Stimulated activated naive CD8-positive, alpha-beta T cell treated with anti-CD3 and anti-CD28 coated beads, Interleukin-15, Interleukin-2, amounts not matched to agents 100 U/mL and 50 U/mL, for 24 hours (primary cell): Measurements from ENCODE around the gene ADCY2.
A peak's percentile ranks its signal among the peaks of the same experiment; 100 is the strongest.

Experiments
- ATAC-seq: fragments of 150-1000 bp; cut with Tn5 transposase; one replicate; pipeline ENCODE4 v1.10.0; 2021
- DNase-seq: peaks from one replicate; pipeline ENCODE4 v3.0.0; 2021

Gene ADCY2

DNA sequence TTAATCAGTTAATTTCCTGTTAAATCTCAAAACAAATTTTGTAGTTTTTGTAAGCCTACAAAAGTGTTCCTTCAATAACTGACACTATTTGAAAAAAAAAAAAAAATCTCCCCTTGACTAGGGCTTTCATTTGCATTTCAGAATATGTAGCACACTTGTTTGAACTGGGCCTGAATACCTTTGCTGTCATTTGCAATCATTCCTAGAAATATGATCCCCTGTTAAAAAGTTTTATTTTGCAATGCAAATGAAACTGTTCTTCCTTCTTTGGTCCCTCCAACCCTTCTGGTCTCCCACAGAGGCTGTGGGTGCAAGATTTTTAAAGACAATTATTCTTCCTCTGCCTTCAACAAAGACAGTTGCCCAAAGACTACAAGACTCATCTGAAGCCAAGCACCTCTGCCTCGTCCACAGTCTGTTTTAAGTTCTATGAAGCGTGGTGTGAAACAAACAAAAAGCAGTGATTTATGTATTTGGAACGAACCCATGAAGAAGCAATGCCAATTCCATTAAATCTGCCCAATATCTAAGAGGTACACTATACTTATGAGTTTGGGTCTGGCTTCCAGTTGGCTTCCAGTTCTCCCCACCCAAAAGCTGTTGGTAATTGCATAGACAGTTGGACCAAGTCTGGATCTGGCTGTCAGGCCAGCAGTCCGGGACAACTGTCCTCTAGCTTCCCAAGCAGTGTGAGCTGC is 388.9 kb downstream of the ADCY2 start:
- ATAC-seq (no peak), DNase-seq (no peak)

DNA sequence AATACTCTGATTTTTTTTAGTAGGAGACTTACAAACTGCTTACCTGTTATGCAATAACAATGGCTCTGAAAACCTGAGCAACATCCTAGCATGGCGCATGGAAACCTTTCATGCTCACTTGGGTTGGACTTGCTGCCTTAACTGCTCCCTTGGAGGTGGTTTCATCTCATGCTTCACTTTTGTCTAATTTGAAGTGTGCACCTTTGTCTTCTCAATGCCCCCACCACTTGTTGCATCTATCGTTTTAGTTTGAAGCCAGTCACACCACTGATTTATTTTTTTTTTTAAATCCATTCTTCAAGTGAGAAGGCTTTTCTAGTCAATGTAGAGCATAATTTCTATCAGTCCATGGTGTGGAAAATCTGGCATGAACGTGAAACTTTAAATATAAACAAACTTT is 391.8 kb downstream of the ADCY2 start:
- no peak for ATAC-seq
- DNase-seq, result no peak

DNA sequence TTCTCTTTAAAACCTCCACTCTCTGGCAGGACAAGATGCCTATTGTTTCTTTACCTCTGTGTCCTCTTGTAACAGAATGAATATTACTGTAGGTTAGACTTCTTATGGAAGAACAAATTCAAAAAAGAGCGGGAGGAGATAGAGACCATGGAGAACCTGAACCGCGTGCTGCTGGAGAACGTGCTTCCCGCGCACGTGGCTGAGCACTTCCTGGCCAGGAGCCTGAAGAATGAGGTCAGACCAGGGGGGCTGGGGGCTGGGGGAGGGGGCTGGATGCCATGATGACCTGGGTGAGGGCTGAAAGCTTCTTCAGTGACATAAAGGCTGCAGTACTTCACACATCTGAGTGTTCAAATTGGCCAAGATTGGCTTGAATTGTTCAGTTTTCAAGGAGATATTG is 393.6 kb downstream of the ADCY2 start:
- DNase-seq, result no peak
- no peak for ATAC-seq

DNA sequence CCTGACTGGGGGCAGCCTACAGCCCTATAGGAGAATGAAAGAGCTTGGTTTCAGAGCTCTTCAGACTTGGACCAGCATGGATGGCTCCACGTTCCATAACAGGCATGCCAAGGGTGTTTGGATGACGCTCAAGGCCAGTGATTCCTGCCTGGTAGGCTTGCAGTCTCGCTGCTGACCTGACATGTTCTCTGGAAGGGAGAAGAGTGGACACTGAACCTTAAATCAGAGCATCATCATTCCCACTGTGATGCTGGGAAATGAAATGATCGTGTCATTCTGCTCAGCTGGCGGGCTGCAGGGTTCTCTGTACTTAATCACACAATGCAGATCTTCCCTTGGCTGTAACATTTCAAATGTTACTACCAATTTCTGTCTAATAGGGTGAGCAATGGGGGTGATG is 398.0 kb downstream of the ADCY2 start:
- ATAC-seq (no peak), DNase-seq (no peak)

DNA sequence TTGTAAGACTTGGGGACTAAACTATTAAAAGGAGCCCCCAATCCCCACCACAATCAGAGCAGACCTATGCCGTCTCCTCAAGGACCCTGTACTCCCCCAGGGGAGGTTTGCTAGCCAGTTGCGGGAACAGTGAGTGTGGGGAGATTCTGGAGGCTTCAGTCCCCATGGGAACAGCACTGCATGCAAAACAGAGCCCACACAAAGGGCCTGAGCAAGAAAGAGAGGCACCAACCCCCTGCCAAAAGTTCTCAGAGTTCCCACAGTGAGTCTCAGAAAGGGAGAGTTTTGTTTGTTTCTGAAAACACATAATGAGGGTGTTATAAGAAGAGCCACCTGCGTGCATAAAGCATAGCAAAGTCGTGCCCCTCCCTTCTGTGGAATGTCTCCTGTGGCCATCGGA is 398.4 kb downstream of the ADCY2 start:
- no peak for DNase-seq
- no peak for ATAC-seq

DNA sequence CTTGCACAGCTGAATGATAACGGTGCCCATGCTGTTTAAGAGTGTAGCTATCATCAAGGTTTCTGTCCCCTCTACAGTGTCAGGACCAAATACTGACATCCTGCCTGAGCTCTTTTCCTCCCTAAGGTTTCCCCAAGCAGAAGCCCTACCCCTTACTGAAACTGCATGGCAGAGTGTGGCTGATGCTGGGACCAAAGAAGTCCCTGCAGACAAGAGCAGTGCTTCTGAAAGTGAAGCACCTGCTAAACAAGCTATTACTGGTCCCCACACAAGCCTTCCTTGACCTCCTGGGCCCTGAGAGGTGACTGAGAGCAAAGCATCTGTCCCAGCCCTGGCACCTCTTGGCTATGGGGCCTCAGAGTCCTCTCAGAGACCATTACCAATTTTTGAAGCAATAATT is 398.9 kb downstream of the ADCY2 start:
- DNase-seq (no peak), ATAC-seq (no peak)

DNA sequence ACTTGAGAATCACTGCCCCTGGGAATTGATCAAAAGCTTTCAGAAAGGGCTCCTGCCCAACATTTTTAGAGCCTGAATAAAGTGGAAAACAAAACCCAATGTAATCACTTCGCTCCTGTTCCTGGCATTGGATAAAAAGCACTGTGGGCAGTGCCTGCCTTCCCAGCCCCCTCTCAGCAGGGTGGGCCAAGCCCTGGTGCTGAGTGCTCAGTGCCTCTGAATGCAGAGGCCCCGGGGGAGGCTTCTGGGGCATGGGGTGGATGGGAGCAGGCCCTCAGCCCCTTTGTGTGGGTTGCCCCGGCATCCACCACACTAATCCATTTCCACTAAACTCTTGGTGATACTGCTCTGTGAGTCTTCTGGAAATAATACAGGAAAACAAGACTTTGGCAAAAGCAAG is 399.4 kb downstream of the ADCY2 start:
- no peak for DNase-seq
- ATAC-seq, result no peak

DNA sequence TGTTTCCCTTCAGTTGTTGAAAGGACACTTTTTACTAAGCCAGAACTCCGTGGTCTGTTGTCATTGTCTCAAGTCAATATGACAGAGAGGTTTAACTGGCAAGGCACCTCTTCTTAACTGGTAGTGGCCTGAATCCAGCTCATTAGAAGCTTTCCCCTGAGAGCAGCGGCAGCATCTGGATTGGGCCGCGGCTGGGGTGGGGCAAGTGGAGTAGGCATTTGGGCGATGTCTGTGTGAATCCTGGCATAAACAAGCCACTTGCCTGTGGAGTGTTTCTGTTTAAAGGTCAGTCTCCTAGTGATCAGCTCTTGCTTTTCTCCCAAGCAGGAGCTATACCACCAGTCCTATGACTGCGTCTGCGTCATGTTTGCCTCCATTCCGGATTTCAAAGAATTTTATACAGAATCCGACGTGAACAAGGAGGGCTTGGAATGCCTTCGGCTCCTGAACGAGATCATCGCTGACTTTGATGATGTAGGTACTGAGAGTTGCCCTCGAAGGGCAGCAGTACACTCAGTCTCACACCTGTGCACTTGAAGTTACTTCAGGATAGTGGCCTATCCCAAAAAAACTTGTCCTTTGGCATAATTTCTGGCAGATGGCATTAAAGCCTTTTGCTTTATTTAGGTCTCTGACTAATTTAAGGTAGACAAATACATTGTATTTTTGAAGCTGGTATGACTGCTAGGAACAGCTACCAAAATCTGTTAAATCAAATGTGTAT is 406.1 kb downstream of the ADCY2 start:
- DNase-seq, result no peak
- ATAC-seq, result no peak

DNA sequence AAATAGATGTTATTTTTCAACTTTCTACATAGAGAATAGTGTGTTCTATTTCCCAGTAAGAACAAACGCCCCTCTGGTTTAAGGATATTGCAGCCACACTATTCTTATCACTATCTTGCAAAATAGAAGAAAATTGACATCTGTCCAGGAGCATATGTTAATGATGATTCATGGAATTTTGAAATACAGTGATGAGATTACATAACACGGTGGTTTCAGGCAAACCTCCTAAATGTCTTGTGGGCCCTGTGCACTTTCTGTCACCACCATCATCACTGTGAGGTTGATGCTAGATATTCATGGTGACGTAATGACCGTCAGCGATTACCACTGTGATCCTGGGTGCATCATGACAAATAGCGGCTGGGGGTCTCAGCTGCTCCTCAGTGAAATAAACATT is 406.9 kb downstream of the ADCY2 start:
- DNase-seq (no peak), ATAC-seq (no peak)

DNA sequence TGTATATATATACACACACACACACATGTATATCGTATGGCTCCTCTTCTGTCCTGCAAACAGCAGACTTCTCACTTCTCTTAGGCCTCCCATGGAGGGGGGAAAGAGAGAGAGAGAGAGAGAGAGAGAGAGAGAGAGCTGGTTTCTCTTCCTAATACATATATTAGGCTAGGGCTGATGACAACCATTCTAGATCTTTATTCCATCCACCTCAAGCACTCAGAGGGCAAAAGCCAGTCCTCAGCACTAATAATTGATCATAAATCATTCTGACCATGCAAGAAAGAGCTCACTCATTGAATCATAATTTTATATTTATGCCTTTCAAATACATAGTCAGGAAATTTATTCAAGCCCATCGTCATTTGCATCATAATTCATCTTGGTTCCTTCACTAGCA is 408.0 kb downstream of the ADCY2 start:
- no peak for ATAC-seq
- no peak for DNase-seq

DNA sequence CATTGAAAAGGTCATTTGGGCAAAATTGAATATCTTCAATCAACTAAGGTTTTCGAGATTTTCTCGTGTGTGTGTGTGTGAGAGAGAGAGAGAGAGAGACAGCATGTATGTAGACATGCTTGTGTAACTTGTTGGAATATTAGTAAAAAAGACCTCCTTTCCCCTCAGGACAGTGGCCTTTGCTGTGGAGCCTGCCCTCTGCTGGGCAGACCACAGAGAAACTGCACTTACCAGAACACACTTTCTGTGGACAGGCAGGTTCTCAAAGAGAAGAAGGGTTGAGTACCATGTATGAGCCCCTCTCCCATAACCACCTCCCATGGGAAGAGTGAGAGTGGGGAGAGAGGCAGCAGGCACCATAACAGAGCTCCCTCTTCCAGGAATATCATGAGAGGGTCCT is 409.4 kb downstream of the ADCY2 start:
- DNase-seq (no peak), ATAC-seq (no peak)

DNA sequence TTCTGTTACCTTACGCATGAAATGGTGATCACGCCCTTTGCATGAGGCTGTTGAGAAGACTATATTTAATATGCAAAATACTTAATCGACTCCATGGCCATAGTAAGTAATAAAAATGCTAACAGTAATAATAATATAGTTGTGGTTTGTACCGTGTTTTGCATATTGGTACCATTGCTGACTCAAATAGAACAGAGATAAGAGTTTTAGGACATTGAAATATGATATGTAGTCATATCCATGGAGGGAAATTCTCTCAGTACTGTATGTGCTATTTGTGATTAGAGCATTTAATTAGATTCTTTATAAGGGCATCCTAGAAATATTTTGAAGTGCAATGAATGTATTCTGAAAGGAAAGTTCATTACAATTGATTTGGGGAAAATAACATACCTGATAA is 413.1 kb downstream of the ADCY2 start:
- ATAC-seq (no peak), DNase-seq (no peak)

DNA sequence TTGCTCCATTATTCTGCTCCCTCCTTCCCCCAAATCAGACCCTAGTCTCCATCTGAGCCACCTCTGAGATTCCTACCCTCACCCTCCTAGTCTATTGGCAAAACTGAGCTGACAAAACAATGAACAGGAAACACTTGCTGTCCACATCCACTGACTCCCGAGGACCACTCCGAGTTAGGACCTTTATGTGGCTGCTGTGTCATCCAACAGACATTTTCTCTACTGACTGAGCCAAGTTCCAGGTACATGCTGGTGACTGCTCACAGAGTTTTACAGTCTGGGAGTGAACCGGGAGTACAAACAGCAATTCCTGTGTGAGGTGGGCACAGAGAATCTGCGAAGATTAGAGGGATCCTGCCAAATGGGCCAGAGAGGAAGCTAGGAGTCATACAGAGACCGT is 415.8 kb downstream of the ADCY2 start:
- no peak for DNase-seq
- ATAC-seq, result no peak

DNA sequence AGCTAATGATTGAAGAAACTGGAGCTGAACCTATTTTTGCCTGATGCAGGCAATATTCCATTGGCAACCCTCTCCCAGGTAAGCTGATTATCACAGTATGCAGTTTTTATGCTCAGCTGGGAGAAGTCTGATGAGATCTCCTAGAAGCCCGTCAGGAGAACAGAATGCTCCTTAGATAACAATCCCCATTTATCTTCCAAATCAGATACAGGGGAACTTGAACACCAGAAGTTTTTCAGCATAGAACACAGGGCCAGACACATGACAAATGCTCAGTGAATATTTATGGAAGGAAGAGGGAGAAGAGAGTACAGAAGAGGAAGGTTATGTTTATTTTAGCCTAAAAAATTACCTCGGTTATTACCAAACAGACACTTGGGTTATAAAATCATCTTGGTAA is 417.1 kb downstream of the ADCY2 start:
- DNase-seq, result no peak
- ATAC-seq, result no peak

DNA sequence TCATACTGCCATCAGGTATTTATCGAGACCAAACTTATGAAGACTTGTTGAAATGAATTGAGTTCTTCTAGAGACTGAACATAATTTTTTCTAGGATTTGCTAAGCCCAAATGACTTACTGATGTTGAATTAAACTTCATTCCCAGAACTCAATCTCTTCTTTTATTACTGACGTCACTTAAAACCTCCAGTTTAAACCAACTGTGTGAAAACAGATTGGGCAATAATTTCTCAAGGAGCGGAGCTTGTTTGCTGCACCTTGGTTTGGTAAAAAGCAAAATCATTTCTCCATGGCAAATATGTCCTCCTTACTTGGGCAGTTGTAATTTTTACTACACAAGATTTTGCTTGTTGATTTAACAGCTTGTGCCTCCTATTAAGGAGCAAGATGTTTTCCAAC is 417.6 kb downstream of the ADCY2 start:
- DNase-seq (no peak), ATAC-seq (no peak)

DNA sequence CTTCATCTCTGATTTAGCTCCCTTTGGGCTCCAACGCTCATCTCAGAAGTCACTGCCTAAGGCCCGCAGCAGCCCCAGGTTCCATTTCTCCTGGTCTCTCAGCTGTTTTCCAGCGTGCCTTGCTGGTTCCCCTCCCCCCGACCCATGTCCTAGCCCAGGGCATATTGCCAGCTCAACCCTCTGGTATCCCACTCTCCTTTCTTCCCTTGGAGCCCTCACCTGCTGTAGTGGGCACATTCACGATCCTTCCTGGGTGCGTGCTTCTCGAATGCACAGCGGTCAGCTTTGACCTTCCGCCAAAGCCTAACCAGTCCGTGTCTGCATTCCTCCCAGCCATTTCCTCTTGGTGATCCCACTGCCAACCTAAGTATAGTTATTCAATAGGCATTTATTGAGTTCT is 418.9 kb downstream of the ADCY2 start:
- no peak for DNase-seq
- no peak for ATAC-seq

DNA sequence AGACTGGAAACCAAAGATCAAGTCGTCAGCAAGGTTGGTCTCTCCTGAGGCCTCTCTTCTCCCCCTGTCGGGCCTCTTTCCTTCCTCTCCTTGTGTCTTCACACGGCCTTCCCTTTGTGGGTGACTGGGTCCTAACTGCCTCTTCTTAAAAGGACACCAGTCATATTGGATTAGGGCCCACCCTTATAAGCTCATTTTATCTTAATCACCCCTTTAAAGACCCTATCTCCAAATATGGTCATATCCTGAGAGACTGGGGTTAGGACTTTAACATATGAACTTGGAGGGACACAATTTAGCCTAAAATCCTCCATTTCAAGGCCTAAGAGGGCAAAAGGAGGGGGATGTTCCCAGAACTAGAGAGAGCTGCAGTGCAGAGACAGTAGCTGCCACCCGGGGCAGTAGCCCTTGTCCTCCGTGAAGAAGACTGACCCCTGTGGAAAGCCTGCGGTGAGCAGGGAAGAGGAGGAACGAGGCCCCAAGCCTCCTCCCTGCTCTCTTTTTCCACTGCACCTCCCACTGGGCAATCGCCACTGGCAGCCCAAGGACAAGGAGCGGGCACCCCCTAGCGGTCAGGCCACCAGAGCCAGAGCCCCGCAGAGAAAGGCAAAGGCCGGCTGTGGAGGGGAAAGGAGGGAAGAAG is 420.1 kb downstream of the ADCY2 start:
- ATAC-seq (peak; percentile 82), DNase-seq (peak; percentile 79)

DNA sequence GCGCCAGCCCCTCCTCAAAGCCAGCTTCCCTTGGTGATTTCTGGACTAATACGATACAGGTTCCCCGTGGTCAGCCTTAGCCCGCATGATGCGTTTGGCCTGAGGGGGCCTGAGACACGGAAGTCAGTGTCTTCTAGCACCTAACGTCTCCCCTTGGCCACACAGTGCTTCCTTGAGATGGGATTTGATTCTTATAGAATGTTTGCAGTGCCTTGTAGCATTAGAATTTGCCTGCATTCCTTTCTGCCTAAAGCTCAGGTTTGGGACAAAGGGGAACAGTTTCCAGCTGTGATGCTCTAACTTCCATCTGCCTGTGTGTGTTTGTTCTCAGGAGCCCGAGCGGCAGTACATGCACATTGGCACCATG is 420.6 kb downstream of the ADCY2 start:
- ATAC-seq, result no peak

DNA sequence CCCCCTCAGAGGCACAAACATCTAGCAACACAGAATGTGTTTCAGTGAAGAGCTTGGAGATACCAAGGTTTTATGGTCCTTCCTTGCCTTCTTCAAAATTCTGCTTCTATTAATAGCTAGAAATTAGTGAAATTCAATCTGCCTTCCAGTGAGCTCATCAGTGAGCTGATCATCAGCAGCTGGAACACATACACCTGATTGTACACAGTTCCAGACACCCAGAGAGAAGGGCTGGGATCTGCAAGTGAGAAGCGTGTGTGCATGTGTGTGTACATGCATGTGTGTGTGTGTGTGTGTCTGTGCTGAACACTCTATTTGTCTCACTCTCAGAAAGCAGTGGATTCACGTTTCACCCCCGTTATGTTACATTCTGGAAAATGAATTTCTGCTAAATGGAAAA is 426.5 kb downstream of the ADCY2 start:
- DNase-seq, result no peak
- ATAC-seq, result no peak

More for the DNA sequence above, 420.6 kb downstream of the ADCY2 start:
- DNase-seq, result no peak

DNA sequence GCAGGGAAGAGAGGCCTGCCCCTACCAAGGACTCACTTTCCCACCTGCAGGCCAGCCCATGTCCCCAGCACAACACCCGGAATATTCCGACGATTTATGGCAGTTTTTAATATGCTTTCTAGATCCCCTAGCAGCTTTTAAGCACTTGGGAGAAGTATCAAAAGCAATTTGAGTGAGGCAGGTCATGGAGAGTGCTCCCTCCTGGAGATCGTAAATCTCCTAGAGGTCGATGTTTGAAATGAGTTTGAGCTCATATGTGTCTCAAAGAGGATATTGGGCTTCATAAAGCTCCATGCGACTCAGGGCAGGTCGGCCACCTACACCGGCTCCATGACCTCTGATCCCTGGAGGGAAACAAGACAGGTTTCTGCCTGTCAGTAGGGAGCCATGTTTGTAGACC is 427.7 kb downstream of the ADCY2 start:
- ATAC-seq (no peak), DNase-seq (no peak)

DNA sequence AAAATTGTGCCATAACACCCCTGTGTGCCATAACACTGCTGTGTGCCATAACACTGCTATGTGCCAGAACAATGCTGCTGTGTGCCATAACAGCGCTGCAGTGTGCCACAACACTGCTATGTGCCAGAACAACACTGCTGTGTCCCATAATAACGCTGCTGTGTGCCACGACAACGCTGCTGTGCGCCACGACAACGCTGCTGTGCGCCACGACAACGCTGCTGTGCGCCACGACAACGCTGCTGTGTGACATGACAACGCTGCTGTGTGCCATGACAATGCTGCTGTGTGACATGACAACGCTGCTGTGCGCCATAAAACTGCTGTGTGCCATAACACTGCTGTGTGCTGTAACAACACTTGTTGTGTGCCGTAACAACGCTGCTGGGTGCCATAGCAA is 429.1 kb downstream of the ADCY2 start:
- no peak for ATAC-seq

DNA sequence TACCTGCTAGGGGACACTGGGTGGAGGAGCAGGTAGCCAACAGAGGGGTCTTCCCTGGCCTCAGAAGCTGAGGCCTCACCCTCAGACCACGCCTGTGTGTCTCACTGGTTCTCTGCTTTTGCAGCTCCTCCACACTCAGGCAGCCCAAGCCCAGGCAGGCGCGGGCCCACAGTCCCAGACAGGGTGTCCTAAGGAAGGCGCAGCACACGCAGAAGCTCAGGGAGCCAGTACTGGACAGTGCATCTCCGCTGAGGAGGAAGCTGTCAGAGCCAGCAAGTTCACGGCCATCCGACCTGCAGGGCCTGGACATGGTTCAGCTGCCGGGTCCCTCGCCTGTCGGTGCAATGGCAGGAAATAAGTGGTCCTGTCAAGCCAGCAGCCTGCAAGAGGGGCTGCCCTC is 429.7 kb downstream of the ADCY2 start:
- ATAC-seq (no peak), DNase-seq (no peak)

More for the DNA sequence above, 429.1 kb downstream of the ADCY2 start:
- no peak for DNase-seq

DNA sequence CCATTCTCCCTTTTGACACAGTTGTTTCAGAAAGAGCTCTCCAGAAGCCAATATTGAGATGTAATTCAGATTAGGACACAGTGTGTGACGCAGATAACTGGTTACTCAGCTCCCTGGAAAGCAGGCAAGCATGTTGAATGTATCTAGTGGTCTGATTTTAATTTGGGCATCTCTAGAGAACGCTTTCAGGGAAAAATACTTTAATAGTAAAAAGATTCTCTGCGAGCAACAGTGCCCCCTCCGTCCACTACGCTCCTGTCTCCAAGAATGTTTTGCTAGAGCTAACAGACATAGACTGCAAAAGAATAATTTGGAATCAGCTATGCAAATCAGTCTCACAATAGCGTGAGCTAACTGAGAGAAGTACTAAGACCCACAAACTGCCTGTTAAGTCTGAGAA is 431.7 kb downstream of the ADCY2 start:
- DNase-seq (no peak), ATAC-seq (no peak)

DNA sequence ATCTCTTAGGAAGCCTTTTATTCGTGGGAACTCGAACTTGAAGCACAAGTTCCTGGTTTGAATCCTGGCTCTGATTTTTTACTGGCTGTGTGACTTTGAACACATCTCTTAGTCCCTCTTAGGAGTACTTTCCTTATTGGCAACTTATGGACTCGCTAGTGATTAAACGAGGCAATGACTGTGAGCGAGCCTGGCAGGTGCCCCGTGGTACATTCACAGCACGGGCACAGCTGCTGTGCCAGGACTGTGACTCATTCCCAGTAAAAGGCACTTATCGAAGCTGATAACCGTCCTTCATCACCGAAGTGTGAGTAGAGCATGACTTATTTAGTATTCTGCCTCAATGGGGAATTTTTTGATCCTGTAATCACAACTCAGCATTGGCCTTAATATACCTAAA is 432.3 kb downstream of the ADCY2 start:
- DNase-seq (no peak), ATAC-seq (no peak)
